ENCODE measurements around the gene NUP155. TPM values are rescaled to one million over a fixed set of nuclear protein-coding genes. Genes with fewer than 3 reads are reported as not detected.
"Not testable (repeated sequence)": the region's sequence is repeated elsewhere in the genome, so short reads cannot be mapped to it uniquely, and the experiment has no call there.

NUP155 gene
- total RNA-seq, 1 donor from 2014 or later, result 29.7 TPM

- no peak for DNase-seq (ENCODE audit: low read depth in 2 of 2)
These were observed 87.6 kb downstream of the NUP155 start for GRCh38 chr5:37283214-37283820.

- DNase-seq (ENCODE audit: low read depth in 2 of 2), result no peak
These were observed 95.4 kb downstream of the NUP155 start for GRCh38 chr5:37275511-37275910.

- DNase-seq (ENCODE audit: low read depth in 2 of 2), result no peak
These were observed 98.4 kb downstream of the NUP155 start for GRCh38 chr5:37272511-37272910.

GRCh38 chr5:37268100-37268499, 102.8 kb downstream of the NUP155 start:
- not testable (repeated sequence) for DNase-seq (ENCODE audit: low read depth in 2 of 2)

GRCh38 chr5:37255774-37256358, 115.0 kb downstream of the NUP155 start:
- DNase-seq (ENCODE audit: low read depth in 2 of 2), result no peak

DNA sequence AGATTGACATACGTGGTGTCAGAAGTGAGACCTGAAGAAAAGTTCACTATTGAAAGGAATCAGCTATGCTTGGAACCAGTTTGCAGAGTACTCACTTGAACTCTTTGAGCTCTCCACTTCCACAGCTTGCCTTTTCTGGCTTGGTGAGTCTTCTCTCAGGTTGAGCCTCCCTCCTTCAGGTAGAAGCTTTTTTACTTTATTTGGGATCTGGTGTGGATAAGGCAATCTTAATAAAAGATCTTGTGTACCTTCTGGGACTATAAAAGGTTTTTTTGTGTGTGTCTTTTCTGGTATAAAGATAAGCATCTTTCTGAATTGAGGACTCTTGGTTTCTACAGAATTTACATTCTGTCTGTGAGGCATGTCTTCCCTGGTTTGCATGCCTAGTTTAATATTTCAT, 116.3 kb downstream of the NUP155 start:
- DNase-seq (ENCODE audit: low read depth in 2 of 2), result no peak

GRCh38 chr5:37251665-37252064, 119.2 kb downstream of the NUP155 start:
- DNase-seq (ENCODE audit: low read depth in 2 of 2), result no peak

- DNase-seq (ENCODE audit: low read depth in 2 of 2), result no peak
These were observed 121.1 kb downstream of the NUP155 start for GRCh38 chr5:37249815-37250164.

GRCh38 chr5:37248970-37249814, 121.7 kb downstream of the NUP155 start, which contains the start of gene CPLANE1:
Gene CPLANE1, minus strand, starts transcription at chr5:37249376. Its CDS starts 1,678 bp downstream, at chr5:37247698.
- peak; percentile 28 to 85 for DNase-seq (ENCODE audit: low read depth in 2 of 2)

DNA sequence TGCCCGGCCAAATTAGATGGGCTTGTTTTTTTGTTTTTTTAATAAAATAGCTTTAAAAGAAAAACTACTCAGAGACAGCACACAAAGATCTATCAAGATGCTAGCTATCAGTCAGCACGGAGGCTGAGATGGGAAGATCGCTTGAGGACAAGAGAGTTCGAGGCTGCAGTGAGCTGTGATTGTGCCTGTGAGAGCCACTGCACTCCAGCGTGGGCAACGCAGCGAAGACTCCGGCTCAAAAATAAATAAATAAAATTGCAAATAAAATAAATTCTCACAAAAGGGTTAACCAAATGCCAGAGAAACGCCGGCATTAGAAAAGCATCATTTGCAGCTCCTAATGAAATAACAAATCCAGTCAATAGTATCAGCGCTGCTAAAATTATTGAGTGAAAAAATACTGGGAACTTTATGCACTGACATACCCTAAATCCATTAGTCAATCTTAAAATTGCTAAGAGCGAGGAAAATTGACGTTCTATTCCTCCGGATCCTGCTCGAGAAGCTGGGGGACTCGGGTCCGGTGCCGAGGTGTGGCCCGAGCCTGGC, 122.4 kb downstream of the NUP155 start:
- peak in 1 of 2 donors; percentile 20 for DNase-seq (ENCODE audit: low read depth in 2 of 2)

DNA sequence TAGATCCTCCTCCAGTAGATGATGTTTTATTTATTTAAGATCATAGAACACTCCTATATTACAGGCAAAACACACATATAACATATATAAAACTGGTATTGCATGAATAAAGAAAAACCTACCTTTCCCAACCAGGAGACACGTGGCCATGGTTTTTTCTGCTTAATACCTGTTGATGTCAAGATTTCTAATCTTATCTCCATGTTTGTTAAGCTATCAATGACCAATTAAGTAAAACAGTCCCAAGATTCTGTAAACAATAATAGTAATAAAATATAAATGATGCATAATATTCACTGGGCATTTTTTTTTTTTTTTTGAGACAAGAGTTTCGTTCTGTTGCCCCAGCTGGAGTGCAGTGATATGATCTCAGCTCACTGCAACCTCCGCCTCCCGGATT, 123.4 kb downstream of the NUP155 start:
- DNase-seq (ENCODE audit: low read depth in 2 of 2), result no peak

DNA sequence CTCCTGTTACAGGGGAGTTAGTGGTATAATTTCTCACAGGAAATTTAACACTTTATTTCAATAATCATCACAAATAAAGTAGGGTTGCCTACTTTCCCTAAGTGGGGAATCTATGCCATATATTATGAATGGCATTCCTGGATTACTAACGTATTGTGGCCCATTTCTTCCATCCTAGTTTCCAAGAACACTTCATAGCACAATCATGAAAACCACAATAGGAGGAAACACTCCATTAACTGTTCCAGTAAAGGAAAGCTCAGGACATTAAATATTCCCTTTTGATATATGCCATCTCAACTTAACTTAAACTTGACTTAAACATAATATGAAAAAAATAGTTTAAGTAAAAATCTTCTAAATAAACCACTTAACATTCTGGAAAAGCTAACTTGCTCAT, 123.9 kb downstream of the NUP155 start:
- DNase-seq (ENCODE audit: low read depth in 2 of 2), result peak in 1 of 2 donors; percentile 17

Other genes with a start within 250 kb of the NUP155 start
- 11.1 and 11.4 TPM in 2 replicates for gene CPLANE1, start 121.7 kb downstream of the NUP155 start, total RNA-seq
- 19.7 and 27.7 TPM in 2 replicates for gene WDR70, start 8.2 kb upstream of the NUP155 start, total RNA-seq

All from dermis microvascular lymphatic vessel endothelial cell (primary cell).